ENCODE results near the gene AFMID.
"Not testable (repeated sequence)": the region's sequence is repeated elsewhere in the genome, so short reads cannot be mapped to it uniquely, and the experiment has no call there.

AFMID gene

DNA sequence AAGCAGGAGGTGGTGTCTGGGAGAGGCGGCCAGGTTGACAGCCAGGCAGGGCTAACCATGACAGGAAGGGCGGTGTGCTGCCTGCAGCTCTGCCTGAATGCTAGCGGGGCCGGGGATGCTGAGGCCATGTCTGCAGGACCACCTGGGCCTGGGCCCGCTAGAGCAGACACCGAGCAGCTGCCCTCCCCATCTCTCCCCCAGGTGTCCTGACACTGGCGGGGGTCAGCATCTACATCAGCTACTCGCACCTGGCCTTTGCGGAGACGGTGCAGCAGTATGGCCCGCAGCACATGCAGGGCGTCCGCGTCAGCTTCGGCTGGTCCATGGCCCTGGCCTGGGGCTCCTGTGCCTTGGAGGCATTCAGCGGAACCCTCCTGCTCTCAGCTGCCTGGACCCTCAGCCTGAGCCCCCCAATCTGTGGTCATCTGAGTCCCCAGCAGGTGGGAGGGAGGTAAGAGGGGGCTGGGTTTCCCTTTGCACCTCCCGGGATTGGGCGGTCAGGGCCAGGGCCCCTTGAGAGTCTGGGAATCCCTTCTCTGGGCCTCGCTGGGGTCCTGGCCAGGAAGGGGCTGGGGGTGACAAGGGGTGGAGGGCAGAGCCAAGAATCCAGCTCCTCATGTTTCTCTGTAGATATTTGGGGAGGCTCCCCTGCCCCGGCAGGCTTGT, 51.8 kb downstream of the AFMID start:
- DNase-seq (ENCODE audit: low read depth, low spot score): no peak

DNA sequence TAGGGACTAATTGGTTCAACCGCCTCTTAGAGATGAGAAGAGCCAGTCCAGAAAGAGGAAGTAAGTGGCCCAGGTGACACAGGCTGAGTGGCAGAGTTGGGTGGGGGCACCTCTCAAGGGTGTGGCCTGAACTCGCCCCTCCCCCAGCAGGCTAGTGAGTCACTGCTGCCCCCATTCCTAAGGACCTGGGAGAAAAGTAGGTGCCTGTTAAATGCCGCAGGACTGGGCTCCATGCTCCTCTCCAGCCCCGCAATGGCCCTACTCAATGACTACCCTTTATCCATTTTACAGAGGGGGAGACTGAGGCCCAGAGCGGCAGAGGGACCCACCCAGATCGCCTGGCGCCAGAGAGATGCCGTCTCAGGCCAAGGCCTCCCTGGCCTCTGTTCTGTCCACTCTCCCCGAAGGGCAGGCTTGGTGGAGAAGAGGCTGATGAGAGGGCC, 52.3 kb downstream of the AFMID start:
- DNase-seq (ENCODE audit: low read depth, low spot score): no peak

DNA sequence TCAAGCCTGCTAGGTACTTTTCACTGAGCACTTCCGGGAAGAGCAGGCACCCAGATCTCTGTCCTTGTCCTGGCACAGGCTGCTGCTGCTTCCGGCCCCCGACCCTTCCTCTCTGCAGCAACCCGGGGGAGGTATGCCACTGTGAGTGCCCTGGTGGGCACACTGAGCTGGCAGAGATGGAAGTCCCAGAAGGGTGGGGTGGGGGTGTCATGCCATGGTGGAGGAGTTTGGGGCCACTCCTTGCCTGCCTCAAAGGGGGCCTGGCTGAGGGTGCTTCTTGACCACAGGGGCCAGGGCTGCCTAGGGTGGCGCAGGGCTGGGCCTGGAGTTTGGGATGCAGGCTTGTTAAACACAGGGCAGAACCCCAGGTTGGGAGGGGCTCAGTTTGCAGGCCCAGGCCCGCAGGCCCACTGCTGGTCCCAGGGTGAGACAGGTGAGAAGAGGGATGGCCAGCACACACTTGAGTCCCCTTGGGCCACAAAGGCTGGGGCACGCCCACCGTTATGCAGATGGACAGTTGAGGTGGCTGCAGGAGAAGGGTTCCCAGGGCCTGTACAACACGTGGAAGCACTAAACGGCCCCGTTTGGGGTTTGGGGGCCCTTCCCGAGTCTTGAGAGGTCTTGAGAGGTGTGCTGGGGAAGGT, 53.0 kb downstream of the AFMID start:
- DNase-seq (ENCODE audit: low read depth, low spot score): no peak

DNA sequence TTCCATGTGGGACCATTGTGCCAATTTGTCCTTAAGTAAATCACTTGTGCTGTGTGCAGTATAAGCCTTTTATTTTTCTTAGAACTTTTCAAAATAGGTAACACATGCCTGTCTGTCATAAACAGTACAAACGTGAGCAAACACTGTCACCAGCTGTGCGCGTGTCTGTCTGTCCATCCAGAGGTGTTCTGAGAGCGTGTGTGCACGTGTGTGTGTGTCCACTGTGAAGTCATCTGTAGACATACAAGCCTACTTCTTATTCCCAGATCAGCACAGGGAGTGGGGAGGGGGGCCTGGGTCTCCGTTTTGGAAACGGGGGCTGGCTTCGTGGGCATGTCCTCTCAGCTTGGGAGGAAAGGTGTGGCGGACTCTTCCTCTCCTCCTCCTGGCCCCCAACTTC, 53.7 kb downstream of the AFMID start:
- DNase-seq (ENCODE audit: low read depth, low spot score): no peak

DNA sequence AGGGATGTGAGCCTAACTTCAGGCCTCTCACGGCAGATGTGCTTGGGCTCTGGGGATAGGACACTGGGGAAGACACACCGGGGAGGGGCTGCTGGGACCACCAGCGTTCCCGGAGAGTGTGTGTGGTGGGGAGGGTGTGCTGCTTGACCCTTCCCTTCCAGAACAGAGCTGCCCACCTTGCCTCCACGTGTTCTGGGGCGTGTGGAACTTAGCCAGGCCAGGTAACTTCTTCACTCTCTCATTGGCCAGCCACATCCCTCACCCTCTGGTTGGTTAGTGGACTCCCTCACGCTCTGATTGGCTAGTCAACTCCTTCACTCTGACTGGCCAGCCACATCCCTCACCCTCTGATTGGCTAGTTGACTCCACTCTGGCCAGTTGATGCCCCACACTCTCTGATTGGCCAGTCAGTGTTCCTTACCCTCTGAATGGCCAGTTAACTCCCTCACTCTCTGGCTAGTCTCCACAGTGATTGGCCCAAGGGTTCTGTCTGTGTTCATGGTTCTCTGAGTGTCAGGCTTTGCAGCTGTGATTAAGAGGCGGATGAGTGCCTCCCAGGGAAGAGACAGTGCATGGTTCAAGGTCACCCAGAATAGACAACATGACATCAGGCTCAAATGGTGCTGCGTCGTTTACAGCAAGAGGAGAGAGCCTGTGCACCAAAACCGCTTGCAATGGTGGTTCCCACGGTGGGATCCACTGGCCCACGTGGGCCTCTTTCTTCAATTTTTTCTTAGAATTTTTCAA, 54.3 kb downstream of the AFMID start:
- no peak for DNase-seq (ENCODE audit: low read depth, low spot score)

DNA sequence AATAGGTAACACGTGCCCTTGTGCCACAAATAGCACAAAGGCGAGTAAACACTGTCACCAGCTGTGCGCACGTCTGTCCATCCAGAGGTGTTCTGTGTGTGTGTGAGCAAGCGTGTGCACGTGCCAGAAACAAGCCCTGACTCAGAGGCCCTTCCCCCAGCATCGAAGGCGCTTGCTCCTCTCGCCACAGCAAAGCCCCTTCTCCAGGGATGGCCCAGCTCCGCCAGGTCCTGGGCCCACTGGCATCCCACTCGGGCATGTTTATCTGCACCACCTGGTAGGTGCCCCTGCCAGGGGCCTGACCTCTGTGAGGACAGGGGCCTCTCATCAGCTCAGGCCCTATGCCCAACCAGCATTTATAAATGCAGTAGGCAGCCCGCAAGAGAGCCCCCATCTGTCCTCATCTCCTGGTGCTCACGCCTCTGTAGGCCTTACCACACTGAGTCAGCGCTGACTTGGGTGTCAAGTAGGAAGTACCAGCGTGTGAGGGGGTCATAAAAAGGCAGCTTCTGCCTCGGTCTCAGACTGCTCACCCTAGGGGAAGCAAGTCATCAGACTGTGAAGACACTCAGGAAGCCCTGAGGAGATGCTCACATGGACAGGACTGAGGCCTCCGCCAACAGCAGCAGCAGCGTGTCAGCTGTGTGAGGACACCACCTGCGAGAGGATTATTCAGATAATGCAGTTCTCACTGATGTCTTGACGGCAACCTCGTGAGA, 55.0 kb downstream of the AFMID start:
- DNase-seq (ENCODE audit: low read depth, low spot score): no peak

DNA sequence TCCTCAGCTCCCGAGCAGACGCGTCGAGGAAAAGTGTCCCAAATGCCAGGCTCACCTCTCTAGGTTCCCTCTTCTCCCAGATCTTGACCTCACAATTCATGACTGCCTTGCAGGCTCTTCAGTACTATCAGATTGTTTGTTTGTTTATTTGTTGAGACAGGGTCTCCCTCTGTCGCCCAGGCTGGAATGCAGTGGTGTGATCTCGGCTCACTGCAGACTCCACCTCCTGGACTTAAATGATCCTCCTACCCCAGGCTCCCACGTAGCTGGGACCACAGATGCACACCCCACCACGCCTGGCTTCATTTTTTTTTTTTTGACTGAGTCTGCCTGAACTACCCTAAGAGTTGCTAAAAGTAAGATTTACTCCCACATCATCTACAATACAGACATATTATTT, 60.1 kb downstream of the AFMID start:
- DNase-seq (ENCODE audit: low read depth, low spot score): no peak

DNA sequence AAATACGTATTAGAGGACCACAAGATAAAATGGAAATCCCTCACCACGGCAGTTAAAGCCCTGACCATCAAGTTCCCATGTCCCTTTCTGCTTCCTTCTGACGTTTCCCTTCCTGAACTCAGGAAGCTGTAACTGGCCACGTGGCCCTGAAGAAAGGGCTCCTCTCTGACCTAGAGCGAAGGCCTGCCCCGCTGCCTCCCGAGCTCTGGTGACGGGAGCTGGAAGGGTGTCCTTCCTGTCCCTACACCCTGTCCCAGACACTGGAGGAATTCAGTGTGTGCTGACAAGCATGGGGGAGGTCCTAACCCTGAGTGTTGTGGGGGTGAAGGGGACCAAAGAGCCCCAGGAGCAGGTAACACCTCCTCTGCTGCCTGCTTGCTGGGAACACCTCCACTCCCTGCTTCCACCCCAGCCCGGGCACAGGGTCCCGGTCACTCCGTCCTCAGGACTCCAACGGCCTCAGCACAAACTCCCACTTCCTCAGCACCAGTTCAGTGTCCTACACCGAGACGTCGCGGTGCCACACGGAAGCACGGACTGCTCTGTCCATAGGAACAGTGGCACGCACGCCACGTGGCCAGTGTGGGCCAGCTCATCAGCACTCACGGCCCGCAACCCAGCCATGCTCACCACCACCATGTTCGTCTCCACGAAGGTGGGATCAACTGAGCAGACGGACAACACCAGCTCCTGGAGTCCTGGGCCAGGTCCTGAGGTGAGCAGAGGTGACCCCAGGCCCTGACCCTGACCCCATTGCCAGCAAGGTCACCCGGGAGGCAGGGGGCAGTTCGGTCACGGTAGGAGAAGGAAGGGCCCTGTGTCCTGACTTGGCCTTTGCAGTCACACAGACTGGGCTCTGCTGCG, 61.1 kb downstream of the AFMID start:
- no peak for DNase-seq (ENCODE audit: low read depth, low spot score)

DNA sequence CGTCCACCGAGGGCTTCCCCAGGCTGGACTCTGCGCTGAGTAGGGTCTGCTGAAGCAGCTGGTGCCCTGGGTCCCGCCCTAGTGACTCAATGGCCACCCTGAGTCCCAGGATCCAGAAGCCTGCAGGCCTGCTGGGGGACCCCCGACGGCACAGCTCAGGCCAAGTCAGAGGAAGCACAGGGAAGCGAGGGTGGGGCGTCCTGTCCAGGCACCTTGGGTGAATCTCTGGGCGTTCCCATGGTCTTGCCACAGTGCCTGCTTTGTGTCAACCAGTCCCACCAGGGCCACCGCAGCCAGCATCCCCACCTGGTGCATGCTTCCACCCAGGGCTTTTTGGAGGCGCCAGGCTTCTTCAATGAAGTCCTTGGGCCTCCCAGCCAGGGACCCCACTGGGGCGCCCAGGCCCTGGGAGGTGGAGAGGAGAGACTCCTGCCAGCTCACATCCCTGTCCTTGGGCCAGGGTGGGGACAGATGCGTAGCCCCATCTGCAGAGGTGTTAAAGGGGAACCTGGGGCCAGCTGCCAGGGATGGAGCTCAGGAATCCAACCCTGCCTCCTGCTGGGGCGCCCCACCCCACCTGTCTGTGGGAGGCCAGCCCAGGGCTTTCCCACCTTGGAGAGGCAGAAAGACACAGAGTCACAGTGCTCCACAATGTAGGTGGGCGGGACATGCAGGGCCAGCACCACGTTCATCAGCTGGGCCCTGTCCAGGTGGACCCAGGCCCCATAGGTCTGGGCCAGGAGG, 62.1 kb downstream of the AFMID start:
- no peak for DNase-seq (ENCODE audit: low read depth, low spot score)

DNA sequence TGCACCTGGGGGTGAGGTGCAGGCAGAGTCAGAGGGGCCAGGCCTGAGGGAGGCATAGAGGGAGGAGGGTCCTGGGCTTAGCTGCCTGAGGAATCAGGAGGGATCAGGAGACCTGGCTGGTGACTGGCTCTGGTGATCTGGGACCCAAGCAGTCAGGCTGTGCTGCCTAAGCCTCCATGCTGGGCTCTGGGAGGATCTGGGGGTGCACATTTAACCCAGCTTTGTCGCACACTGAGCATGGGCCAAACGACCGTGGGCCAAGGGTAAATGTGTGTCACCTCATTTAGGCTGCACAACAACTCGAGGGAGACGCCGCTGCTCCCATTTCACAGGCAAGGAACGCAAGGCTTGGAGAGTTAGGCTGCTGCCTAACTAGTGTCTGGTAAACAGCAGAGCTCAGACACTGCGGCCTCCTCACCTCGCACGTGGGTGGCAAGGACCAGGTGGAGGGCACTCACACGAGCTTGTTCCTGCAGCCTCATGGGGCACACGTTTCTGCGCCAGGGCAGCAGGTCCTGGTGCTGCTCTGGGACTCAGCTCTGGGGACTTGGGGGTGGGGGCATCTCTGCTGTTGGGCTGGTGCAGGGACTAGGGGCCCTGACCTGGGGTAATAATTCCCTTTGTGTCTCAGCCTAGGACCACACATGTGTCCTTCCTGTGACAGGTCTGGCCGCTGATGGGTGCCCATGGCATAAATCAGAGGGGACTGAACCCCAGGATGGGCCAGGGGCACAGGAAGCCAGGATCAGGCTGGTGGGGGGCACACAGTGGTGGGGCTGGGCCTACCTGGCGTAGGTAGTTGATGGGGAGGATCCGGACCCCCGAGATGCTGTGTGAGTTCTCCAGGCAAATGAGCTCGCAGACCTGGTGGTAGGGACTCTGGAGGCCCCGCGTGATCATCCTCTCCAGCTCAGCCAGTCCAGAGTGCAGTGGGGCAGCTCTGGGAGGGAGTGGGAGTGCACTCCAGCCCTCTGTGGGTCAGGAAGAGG, 63.0 kb downstream of the AFMID start:
- no peak for DNase-seq (ENCODE audit: low read depth, low spot score)

DNA sequence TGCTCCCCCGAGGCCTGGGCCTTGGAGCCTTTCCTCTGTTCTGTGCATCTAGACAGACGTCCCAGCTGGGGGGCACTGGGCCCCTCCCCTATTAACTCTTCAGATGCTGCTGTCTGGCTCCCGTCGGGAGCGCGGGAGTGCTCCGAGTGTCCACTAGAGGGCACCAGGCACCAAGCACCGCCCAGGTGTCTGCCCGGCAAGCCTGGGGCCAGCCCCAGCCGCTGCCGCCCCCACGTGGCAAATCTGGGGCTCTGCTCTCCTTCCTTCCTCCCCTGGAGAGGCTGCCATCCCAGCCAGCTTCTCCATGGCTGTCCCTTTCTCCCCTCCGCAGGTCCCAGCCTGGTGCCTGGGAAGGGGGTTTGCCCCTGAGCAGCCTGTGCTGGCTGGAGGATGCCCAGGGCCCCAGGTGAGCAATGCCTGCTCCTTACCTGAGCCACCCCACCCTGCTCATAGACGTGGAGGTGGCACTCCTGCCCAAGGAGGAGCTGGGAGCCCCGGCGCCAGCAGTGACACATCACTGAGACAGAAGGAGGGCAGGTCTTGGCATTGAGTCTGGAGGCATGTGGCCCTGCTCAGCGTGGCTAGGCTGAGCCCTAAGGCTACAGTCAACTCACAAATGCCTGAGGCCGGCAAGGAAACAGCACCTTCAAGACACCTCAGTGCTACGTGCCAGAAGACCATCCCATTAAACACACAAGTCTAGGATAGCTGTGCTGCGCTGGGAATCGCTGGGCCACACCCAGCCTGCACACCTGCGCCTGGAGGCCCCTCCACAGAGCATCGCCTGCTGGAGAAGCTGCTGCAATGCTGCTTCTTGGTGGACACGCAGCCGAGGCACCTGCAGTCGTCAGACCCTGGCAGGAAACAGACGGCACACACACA, 64.0 kb downstream of the AFMID start:
- DNase-seq (ENCODE audit: low read depth, low spot score): peak; percentile 67

DNA sequence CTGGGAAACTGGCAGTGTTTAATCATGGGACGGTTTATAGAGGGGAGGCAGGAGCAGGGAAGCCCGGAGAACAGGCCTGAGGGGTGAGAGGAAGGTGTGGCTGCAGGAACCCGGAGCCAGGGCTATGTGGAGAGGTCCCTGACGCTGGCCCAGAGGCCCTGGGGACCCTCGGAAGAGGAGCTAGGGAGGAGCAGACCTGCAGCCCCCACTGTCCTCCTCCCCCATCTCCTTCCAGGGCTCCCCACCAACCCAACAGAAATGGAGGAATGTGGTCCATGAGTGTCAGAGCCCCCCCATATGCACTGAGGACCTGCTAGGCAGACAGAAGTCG, 64.6 kb downstream of the AFMID start:
- DNase-seq (ENCODE audit: low read depth, low spot score): no peak

DNA sequence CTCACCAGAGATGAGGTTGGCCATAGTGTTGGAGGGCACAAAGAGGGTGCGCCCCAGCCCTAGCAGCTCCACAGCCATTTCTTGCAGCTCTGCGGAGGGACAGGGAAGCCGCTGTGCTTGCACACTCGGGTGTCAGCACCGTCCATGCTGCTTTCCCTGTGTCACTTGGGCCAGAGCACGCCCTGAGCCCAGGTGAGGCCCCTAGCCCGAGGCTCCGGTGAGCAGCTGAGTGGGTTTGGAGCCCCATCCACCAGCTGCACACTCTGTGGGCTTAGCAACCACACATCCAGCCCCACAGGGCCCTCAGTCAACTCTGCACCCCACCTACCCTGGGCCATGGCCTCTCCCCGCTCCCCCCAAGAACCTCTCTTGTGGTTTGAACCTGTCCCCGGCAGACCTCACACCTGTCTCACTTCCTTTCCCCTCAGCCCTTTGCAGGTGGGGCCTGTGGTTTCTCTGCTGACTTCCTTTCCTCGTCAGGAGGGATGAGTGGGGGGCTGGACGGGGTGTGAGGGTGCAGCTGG, 65.0 kb downstream of the AFMID start:
- peak; percentile 40 for DNase-seq (ENCODE audit: low read depth, low spot score)

DNA sequence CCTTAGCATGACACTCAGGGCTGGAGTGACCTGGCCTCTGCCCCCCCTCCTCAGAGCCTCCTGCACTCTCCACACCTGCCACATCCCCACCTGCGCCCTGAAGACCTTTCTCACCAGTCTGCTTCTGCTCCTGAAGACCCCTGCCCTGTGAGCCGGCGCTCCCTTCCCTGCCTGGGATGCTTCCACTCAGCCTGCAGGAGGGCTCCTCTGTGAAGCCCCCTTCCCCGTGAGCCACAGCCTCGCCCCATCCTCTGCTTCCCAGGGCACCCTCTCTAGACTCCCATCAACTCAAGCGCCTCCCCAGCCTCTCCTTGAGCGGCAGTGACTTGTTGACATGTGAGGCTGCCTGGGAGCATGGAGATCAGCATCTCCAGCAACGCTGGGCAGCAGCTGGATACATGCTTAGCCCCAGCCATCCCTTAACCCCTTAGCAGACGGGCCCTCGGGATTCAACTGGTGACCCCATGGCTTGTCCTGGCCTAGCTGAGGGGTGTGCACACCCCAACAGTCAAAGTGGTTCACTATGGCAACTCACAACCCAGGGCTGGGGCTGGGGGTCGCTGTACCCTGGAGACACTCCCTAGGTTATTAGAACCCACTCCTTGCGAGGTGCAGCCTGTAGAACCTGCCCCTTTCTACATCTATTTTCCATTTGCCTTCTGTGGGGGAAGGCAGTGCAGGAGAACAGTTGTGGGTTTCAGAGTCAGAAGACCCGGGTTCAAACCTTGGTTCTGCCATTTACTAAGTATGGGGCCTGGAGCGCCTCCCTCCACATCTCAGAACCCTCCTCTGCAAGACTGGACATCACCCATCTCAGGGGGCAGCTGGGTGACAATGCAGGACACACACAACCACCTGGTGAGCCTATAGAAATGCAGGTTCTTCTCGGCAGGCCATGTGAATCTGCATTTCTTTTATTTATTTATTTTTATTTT, 65.8 kb downstream of the AFMID start:
- DNase-seq (ENCODE audit: low read depth, low spot score): no peak

DNA sequence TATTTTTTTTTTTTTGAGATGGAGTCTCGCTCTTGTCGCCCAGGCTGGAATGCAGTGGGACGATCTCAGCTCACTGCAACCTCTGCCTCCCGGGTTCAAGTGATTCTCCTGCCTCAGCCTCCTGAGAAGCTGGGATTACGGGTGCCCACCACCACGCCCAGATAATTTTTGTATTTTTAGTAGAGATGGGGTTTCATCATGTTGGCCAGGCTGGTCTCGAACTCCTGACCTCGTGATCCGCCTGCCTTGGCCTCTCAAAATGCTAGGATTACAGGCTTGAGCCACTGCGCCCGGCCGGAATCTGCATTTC, 66.4 kb downstream of the AFMID start:
- DNase-seq (ENCODE audit: low read depth, low spot score): not testable (repeated sequence)

DNA sequence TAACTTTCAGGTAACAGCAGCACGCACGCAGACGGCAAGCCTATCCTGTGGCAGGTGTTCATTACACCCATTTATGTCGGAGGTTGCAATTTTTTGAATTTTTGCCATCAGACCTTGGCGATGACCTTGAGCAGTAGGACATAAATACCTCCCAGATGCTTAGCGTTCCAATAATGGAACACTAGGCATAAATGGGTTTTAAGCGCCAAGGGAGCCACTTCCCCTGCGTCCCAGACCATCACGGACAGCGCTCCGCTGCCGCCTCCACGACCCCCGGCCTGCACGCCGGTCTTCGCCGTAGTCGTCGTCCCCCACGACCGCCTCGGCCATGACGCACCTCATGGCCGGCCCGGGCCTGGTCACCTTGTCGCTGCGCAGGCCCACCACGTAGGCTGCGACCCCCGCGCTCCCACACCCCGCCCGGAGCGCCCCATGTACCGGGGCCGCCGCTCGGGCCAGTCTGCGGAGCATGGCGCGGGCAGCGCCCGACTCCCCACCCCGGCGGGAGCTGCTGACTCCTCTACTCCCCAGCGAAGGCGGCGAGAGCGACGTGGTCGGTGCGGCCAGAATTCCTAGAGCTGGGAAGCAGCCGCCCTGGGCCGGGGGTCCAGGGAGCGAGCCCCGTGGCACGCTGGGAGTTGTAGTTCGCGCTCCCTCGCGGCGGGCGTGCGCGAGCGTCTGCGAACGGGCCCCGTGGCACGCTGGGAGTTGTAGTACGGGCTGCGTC, 66.9 kb downstream of the AFMID start:
- DNase-seq (ENCODE audit: low read depth, low spot score): peak; percentile 69
